Measurements from ENCODE around the gene TRIM47. TPM values are rescaled to one million over a fixed set of nuclear protein-coding genes. Genes with fewer than 3 reads are reported as not detected.

The TRIM47 gene
- total RNA-seq, 4 donors from 2014 or later, result 18.5 to 53.8 (median 29.6) TPM

DNA sequence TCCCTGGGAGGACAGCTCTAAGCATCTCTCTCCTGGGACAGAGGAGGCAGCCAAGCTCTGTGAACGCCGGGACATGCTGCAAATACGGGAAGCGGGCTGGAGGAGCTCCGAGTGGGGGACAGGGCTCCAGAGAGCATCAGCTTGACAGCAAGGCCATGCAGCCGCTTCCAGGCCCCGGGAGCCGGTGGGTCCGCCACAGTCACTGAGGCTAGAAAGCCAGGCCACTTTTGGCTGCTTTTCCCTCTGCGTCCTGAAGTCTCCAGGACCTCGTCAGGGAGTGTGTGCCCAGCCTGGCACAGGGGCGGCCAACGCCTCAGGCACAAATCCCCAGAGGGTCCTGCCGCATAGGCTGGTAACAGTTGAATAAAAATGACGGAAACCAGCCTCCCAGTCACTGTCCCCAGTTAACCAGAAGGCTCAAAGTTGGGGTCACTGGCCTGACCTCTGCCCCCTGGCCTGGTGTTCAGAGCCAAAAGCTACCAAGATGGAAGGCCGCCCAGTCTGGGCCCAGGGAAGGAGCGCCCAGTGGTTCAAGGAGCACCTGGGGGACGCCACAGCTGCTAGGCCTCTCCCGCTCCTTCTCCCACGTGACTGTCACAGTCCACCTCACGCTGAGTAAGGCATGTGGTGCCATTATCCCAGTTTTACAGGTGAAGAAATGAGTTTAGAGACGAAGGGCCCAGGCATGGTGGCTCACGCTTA is 21.5 kb upstream of the TRIM47 start:
- DNase-seq (ENCODE audit: low spot score) (no peak), ATAC-seq (ENCODE audit: low FRiP score) (no peak)
- TF ChIP-seq CTCF (IDR thresholded peaks at IDR 0.05), result no peak

- no peak for DNase-seq (ENCODE audit: low spot score)
- ATAC-seq (ENCODE audit: low FRiP score), result no peak
- no peak for TF ChIP-seq CTCF (IDR thresholded peaks at IDR 0.05)
Observed at GRCh38 chr17:75899353-75899752, 21.0 kb upstream of the TRIM47 start.

- no peak for TF ChIP-seq CTCF (IDR thresholded peaks at IDR 0.05)
- ATAC-seq (ENCODE audit: low FRiP score), result no peak
- no peak for DNase-seq (ENCODE audit: low spot score)
Observed at GRCh38 chr17:75898791-75899190, 20.4 kb upstream of the TRIM47 start.

- no peak for TF ChIP-seq CTCF (IDR thresholded peaks at IDR 0.05)
- ATAC-seq (ENCODE audit: low FRiP score) (no peak), DNase-seq (ENCODE audit: low spot score) (no peak)
Observed at GRCh38 chr17:75898065-75898464, 19.7 kb upstream of the TRIM47 start.

DNA sequence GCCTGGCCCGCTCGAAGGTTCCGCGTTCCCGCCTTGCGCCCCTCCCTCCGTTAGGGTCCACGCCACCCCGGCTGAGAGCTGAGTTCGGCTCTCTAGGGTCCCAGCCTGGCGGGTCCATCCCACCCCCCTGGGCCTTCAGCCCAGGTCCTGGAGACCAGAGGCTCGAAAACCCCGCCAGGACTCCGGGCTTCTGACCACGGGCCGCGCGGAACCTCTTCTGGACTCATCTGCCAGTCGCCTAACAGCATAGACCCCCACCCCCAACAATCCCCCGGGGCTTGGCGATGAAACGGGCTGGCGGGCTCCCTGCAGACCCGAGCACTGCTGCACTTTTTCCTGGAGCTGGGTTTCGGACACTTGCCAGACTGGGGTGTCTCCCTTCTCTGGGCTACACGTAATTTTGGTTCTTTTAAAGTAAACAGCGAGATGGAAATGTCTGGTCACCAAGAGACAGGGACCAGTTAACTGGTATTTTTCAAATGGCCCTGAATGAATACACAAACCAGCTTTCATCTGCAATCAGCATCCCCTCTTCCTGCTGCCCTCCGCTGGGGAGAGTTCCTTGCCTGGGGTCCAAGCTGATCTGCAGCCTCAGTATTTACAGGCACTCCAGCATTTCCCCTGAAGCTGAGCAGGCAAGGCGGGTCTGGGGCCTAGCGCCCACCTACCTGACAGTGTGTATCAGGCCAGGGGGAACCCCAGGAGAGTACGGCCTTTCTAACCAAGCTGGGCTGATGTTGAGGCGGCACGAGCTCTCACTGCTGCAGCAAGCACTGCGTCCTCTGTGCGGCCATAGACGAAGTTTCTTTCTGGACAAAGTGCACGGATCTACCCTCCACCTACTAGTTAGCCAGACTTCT is 19.0 kb upstream of the TRIM47 start:
- ATAC-seq (ENCODE audit: low FRiP score), result no peak
- no peak for TF ChIP-seq CTCF (IDR thresholded peaks at IDR 0.05)
- DNase-seq (ENCODE audit: low spot score), result no peak

DNA sequence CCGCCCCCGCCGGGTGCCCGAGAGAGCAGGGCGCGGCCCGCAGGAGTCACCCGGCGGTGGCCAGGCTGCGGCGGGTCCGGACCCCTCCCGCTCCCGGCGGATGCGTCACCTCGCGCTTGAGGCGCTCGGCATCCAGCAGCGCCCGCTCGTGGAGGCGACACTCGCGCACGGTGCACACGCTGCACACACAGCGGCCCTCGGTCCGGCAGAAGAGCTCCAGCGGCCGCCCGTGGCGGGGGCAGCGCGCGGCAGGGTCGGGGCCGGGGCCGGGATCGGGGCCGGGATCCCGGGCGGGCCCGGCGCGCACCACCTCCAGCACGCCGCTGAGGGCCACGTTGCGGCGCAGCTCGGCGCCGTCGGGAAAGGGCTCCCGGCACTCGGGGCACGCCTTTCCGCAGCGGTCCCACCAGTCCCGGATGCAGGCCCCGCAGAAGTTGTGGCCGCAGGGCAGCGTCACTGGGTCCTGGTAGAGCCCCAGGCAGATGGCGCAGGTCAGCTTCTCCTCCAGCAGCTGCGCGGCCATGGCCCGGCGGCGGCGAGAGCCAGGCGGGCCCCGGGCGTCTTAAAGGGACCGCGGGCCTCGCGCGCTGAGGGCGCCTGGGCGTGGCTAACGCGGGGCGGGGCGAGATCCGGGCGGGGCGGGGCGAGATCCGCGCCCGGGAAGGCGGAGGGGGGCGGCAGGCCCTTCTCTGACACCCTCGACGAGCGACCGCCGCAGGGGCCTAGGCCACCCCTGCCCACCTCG is 18.2 kb upstream of the TRIM47 start, which contains the start of gene TRIM65:
TRIM65 (minus strand) TSS at position 537 of the 745 bp plus-strand sequence; CDS start at position 523, 14 bp downstream.
- no peak for TF ChIP-seq CTCF (IDR thresholded peaks at IDR 0.05)
- peak; percentile 90 for ATAC-seq (ENCODE audit: low FRiP score)
- DNase-seq (ENCODE audit: low spot score), result no peak
